Hepatic stellate cell (primary cell): ENCODE results near the gene METRN.
A peak's percentile ranks its signal among the peaks of the same experiment; 100 is the strongest.

Experiments used
- DNase-seq: peaks from one replicate; pipeline ENCODE4 v3.0.0; 2011; ENCODE audit warnings: low spot score

The METRN gene

GRCh38 chr16:714558-715476 lies at the start of gene METRN:
TSS of gene METRN (plus strand) at chr16:715118. CDS start at chr16:715290, 172 bp downstream.
- DNase-seq, result peak; percentile 96

DNA sequence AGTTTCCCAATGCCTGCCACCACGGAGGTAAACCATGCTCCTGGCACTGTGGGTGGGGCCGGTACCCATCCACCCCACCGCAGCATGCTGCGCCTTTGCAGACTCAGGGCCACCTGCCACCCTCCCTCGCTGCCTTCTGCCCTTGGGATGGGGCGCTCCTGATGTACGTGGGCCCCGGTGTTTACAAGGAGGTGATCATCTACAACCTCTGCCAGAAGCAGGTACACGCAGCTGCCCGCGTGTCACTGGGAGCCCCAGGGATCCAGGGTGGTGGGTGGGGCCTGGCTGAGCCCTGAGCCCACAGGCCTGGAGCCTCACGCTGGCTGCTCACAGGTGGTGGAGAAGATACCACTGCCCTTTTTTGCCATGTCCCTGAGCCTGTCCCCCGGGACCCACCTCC lies 48.3 kb upstream of the METRN start:
- DNase-seq, result no peak

GRCh38 chr16:667113-667779 lies 47.7 kb upstream of the METRN start:
- no peak for DNase-seq

DNA sequence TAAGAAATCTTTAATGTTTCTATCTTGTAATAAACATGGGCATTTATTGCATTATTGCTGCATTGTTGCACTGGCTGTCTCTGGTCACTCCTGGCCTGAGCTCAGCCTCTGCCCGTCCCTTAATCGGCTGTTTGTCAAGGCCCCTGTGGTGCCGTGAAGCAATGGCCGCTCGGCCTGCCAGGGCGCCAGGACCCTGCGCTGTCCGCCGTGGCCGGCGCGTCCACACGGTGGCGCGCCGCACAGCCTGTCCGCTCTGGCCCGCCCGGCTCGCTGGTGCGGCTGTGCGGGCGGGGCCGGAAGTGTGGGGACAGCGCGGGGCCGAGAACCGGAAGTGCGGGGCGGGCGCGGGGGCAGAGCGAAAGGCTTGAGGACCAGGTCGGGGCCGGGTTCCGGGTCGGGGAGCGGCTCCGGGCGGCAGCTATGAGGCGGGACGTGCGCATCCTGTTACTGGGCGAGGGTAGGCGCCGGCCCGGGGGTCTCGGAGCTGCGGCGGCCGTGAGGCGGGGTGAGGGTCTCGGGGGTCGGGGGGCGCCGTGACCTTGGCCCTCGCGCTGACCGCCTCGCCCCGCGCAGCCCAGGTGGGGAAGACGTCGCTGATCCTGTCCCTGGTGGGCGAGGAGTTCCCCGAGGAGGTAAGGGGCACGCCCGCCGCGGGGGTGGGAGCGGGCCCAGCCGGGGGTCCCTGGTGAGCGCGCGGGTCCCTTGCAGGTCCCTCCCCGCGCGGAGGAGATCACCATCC lies 47.0 kb upstream of the METRN start, which contains the start of gene RHOT2:
RHOT2 (plus strand) TSS at position 353 of the 739 bp plus-strand sequence; CDS start at position 421, 68 bp downstream.
- peak; percentile 89 for DNase-seq

- DNase-seq, result peak; percentile 28
These were observed 46.3 kb upstream of the METRN start for GRCh38 chr16:668519-669171.

GRCh38 chr16:669666-670065 lies 45.3 kb upstream of the METRN start:
- no peak for DNase-seq

DNA sequence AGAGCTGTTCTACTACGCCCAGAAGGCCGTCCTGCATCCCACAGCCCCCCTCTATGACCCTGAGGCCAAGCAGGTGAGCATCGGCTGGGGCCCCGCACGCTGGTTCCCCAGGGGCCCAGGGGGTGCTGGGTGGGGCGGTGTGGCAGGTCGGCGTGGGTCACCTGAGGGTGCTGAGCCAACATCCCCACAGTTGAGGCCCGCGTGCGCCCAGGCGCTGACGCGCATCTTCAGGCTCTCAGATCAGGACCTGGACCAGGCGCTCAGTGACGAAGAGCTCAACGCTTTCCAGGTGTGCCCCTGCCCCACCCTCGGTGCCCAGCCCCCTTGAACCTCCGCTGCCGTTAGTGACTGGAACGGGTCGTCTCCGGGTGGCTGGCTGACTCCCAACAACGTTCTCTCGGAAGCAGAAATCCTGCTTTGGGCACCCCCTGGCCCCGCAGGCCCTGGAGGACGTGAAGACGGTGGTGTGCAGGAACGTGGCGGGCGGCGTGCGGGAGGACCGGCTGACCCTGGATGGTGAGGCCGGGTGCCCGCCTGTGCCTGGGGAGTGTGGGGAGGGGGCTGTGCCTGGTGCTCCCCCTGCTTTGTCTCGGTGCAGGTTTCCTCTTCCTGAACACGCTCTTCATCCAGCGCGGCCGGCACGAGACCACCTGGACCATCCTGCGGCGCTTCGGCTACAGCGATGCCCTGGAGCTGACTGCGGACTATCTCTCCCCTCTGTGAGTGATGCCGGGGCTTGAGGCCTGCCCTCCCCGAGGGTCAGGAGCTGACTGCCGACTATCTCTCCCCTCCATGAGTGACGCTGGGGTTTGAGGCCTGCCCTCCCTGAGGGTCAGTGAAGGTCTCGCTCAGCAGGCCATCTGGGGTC lies 44.2 kb upstream of the METRN start:
- DNase-seq, result no peak

- no peak for DNase-seq
These were observed 43.4 kb upstream of the METRN start for GRCh38 chr16:671353-672131.

- no peak for DNase-seq
These were observed 42.5 kb upstream of the METRN start for GRCh38 chr16:672371-672770.

- DNase-seq, result no peak
These were observed 42.1 kb upstream of the METRN start for GRCh38 chr16:672851-673250.

GRCh38 chr16:673399-673991 lies 41.4 kb upstream of the METRN start:
- no peak for DNase-seq

DNA sequence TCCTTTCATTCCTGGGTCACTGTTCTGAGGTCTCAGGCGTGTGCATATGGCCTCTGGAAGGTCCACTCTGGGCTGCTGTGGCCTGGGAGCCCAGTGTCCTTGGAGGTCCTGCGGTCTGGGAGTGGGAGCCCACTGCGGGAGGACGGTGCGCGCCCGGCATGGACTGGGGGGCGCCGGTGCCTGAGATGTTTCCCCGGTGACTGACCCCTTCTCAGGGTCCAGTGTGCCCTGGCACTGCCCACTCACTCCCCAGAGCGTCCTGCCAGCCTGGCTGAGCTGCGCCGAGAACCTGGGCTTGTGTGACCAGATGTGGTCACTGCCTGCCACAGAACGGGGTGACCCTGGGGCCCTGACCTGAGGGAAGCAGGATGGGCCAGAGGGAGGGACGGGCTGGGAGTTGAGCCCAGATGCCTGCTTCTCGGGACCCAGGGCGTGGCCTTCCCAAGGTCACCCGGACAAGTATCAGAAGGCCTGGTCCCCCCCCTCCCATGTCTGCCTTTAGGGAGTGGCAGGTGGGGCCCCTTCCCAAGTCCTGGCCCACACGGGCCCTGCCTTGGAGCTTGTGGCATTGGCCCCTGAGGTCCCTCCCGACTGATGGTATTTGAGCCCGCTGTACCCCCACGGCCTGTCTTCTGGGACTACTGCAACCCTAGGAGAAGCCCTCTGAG lies 40.6 kb upstream of the METRN start:
- DNase-seq, result no peak

GRCh38 chr16:674968-675883 lies 39.7 kb upstream of the METRN start, which contains the start of gene RHBDL1:
TSS of gene RHBDL1 (plus strand) at chr16:675671. CDS start at chr16:675791, 120 bp downstream.
- no peak for DNase-seq

GRCh38 chr16:675884-676564 lies 38.9 kb upstream of the METRN start:
- no peak for DNase-seq

GRCh38 chr16:676565-676902 lies 38.4 kb upstream of the METRN start:
- DNase-seq, result no peak

- DNase-seq, result no peak
These were observed 38.0 kb upstream of the METRN start for GRCh38 chr16:676913-677312.
